ENCODE measurements around the gene CCPG1. TPM values are rescaled to one million over a fixed set of nuclear protein-coding genes. Genes with fewer than 3 reads are reported as not detected.
A peak's percentile ranks its signal among the peaks of the same experiment; 100 is the strongest.

Gene CCPG1
- total and polyA plus RNA-seq, 2 of the 13 experiments (the other 11 are each of a cell fraction or from before 2014, with no cell fraction given): 16.1 to 19.5 TPM

GRCh38 chr15:55320963-55321362 is 87.2 kb downstream of the CCPG1 start (continued):
- no peak for TF ChIP-seq SETDB1 (CRISPR knock-in tag; IDR thresholded peaks at IDR 0.05; ENCODE audit: borderline replicate concordance)

- no peak for FAIRE-seq
- peak overlapping the region in 2 of 3 experiments; percentile 76 to 91; a peak in 2 of 6 replicates for H3K4me3 ChIP-seq (replicated peaks in 1 of 3; ENCODE audit: insufficient read depth in 1 of 3, low read depth in 2 of 3, low read length in 3 of 3)
- no peak overlapping the region for H3K27ac ChIP-seq (ENCODE audit: extremely low read length, insufficient read depth, low read length)
- 93% methylated on average over 2 of the region's 2 CpGs for WGBS (ENCODE audit: low lambda C conversion rate)
- in situ Hi-C loops (cut with HindIII; ENCODE audit: extremely low pct_ligation_motif_present, low pct_unique_long_range_greater_than_20kb) (no loop called here), intact Hi-C loops (cut with micrococcal nuclease; ENCODE audit: unreplicated experiment) (no loop called here)
- BruUV-seq (replicated peaks): no TSS peak
- peak overlapping the region; percentile 34; the same call in 1 of the 2 replicates for H3K9ac ChIP-seq (ENCODE audit: insufficient read depth, low read depth, low read length)
- ATAC-seq: no peak
- CTCF ChIA-PET (ENCODE audit: low intra/inter-chr PET ratio, low total read pairs): no interaction called here
- no peak overlapping the region for H2AFZ ChIP-seq (ENCODE audit: low read length)
- peaks cover 21% of the 10 kb centered on the region for H3K4me1 ChIP-seq (ENCODE audit: insufficient read depth, low read length)
- POLR2A ChIA-PET: interaction anchor here (2.1 kb wide), 1 partner anchor 123 kb away, joined by 11 read pairs; the partner anchor contains the start of gene RSL24D1
- DNase-seq (ENCODE audit: low spot score): no peak
- no peaks in the 10 kb centered on the region for H3K9me3 ChIP-seq (ENCODE audit: low read length)
- peak overlapping the region; percentile 65 for H3K4me2 ChIP-seq (ENCODE audit: low read depth, low read length)
- H3K79me2 ChIP-seq (ENCODE audit: insufficient read depth, low read length): peaks cover 24% of the 10 kb centered on the region
- no peaks in the 10 kb centered on the region for H4K20me1 ChIP-seq (ENCODE audit: insufficient read depth, low read length)
- H3K27me3 ChIP-seq (ENCODE audit: control insufficient read depth in 1 of 2, insufficient read depth in 2 of 2, low read length in 2 of 2): no peaks in the 10 kb centered on the region
- H3K36me3 ChIP-seq (replicated peaks in 1 of 2; ENCODE audit: control insufficient read depth in 1 of 2, insufficient read depth in 2 of 2, low read length in 2 of 2): no peaks in the 10 kb centered on the region
- TF ChIP-seq RFXANK (CRISPR knock-in tag; IDR thresholded peaks at IDR 0.05): no peak
- TF ChIP-seq DBP (CRISPR knock-in tag; IDR thresholded peaks at IDR 0.05; ENCODE audit: not compliant biosample characterization): no peak
- TF ChIP-seq PPARG (CRISPR knock-in tag; conservative IDR thresholded peaks at IDR 0.05): no peak
- no peak for TF ChIP-seq GPN1 (CRISPR knock-in tag; IDR thresholded peaks at IDR 0.05; ENCODE audit: borderline replicate concordance)
- TF ChIP-seq ZNF276 (CRISPR knock-in tag; IDR thresholded peaks at IDR 0.05; ENCODE audit: low read depth): no peak
- no peak for TF ChIP-seq ELF4 (CRISPR knock-in tag; IDR thresholded peaks at IDR 0.05; ENCODE audit: borderline replicate concordance)
- TF ChIP-seq ZNF335 (CRISPR knock-in tag; IDR thresholded peaks at IDR 0.05): no peak
- no peak for TF ChIP-seq ZNF382 (CRISPR knock-in tag; IDR thresholded peaks at IDR 0.05; ENCODE audit: borderline replicate concordance)
- no peak for TF ChIP-seq HNF4A (CRISPR knock-in tag; IDR thresholded peaks at IDR 0.05)
- no peak for TF ChIP-seq ZNF546 (CRISPR knock-in tag; conservative IDR thresholded peaks at IDR 0.05)
- no peak for TF ChIP-seq SMAD3 (CRISPR knock-in tag; IDR thresholded peaks at IDR 0.05)
- TF ChIP-seq DRAP1 (CRISPR knock-in tag; IDR thresholded peaks at IDR 0.05): no peak
- no peak for TF ChIP-seq DNMT3B (CRISPR knock-in tag; conservative IDR thresholded peaks at IDR 0.05)
- no peak for TF ChIP-seq HOXA9 (CRISPR knock-in tag; IDR thresholded peaks at IDR 0.05; ENCODE audit: borderline replicate concordance)
- no peak for TF ChIP-seq ZNF678 (CRISPR knock-in tag; IDR thresholded peaks at IDR 0.05)
These were observed 88.0 kb downstream of the CCPG1 start for GRCh38 chr15:55320238-55320550.

All from HepG2 (cell line).